ENCODE results near the gene ZNF407. TPM values are rescaled to one million over a fixed set of nuclear protein-coding genes. Genes with fewer than 3 reads are reported as not detected.

Gene ZNF407
- total and polyA plus RNA-seq, 7 donors = 2.4 to 10.2 (median 7.9) TPM

DNA sequence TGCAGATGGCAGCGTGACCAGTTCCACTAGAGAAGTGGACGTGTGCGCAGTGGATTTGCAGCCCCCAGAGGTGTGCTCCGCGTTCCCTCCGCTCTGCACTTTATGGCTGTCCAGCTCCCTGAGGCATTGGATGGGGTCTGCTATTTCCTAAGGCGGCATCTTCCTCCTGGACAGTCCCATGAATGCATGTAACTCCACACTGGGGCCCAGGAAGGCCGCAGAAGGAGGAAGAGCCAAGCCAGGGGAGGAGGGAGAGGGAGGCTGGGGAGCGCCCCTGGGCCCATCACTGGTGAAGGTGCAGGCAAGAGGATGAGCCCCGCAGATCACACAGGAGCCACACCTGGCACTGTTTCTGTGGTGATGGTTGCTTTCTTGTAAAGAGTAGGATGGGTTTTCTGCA lies 512.1 kb downstream of the ZNF407 start:
- no peak overlapping the region for H3K4me3 ChIP-seq
- no peaks in the 10 kb centered on the region for H3K9me3 ChIP-seq
- H3K27me3 ChIP-seq (ENCODE audit: insufficient read depth in 3 of 3, low read length in 2 of 3) = no peaks in the 10 kb centered on the region
- H3K36me3 ChIP-seq (ENCODE audit: insufficient read depth in 1 of 2, low read depth in 1 of 2) = no peaks in the 10 kb centered on the region
- H3K4me1 ChIP-seq = no peaks in the 10 kb centered on the region
- intact Hi-C loops (cut with DNase I) = no loop called here
- no peak for DNase-seq
- H3K27ac ChIP-seq = no peak overlapping the region
- no peak for ATAC-seq
- WGBS, 3 donors = 87 to 93% (median 91%) methylated on average over 10 of the region's 10 CpGs
- TF ChIP-seq, protein P1, sequence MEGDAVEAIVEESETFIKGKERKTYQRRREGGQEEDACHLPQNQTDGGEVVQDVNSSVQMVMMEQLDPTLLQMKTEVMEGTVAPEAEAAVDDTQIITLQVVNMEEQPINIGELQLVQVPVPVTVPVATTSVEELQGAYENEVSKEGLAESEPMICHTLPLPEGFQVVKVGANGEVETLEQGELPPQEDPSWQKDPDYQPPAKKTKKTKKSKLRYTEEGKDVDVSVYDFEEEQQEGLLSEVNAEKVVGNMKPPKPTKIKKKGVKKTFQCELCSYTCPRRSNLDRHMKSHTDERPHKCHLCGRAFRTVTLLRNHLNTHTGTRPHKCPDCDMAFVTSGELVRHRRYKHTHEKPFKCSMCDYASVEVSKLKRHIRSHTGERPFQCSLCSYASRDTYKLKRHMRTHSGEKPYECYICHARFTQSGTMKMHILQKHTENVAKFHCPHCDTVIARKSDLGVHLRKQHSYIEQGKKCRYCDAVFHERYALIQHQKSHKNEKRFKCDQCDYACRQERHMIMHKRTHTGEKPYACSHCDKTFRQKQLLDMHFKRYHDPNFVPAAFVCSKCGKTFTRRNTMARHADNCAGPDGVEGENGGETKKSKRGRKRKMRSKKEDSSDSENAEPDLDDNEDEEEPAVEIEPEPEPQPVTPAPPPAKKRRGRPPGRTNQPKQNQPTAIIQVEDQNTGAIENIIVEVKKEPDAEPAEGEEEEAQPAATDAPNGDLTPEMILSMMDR (IDR thresholded peaks at IDR 0.05) = no peak

DNA sequence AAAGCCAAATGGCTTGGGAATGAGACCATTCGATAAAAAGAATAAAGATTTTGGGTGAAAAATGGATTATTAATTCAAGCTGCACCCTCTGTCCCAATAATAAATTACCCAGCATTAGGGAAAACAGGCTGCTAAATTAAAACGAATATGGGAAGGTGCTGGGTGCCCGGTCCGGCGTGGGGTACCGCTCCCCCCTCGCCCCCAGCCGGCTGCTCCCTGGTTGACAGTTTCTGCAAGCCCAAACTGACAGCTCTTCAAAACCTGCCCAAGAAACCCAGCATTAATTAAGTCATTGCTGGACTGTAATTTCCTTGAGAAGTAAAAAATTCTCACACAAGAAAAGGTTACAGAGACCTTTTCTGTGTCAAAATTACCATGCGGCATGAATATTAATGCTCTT lies 512.6 kb downstream of the ZNF407 start:
- intact Hi-C loops (cut with DNase I) = no loop called here
- no peak overlapping the region for H3K4me3 ChIP-seq
- H3K27ac ChIP-seq = no peak overlapping the region
- no peaks in the 10 kb centered on the region for H3K27me3 ChIP-seq (ENCODE audit: insufficient read depth in 3 of 3, low read length in 2 of 3)
- H3K4me1 ChIP-seq = no peaks in the 10 kb centered on the region
- no peaks in the 10 kb centered on the region for H3K36me3 ChIP-seq (ENCODE audit: insufficient read depth in 1 of 2, low read depth in 1 of 2)
- no peaks in the 10 kb centered on the region for H3K9me3 ChIP-seq
- TF ChIP-seq, protein P1 (IDR thresholded peaks at IDR 0.05) = no peak
- WGBS, 3 donors = 88 to 89% (median 88%) methylated on average over 9 of the region's 9 CpGs
- ATAC-seq (no peak), DNase-seq (no peak)

DNA sequence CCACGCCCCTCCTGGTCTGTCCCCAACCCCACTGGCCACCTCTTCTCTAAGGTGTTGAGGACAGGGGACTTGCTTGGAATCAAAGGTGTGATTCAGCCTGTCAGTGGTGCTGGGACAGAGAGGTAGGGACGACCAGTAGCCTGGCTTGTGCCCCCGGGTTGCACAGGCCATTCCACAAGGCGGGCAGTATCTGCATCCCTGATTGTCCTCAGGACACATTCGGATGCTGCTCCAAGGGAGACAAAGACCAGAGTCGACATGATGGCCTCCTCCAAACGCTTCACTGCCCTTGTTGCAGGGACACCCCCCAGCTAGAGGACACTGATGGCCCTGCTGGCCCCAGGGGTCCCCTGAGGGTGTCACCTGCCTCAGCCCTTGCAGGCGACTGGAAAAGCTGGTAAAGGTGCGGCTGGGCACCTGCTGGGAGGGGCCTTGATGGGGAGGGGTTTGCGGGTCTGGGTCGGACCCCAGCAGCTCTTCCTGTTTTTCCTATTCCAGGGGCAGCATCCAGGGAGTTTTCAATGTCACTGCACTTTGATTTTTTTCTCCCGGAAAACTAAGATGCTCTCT lies 513.3 kb downstream of the ZNF407 start:
- intact Hi-C loops (cut with DNase I) = no loop called here
- Histone ChIP-seq H3K27me3 (ENCODE audit: insufficient read depth in 3 of 3, low read length in 2 of 3) (no peaks in the 10 kb centered on the region), H3K4me1 (no peaks in the 10 kb centered on the region), H3K36me3 (ENCODE audit: insufficient read depth in 1 of 2, low read depth in 1 of 2) (no peaks in the 10 kb centered on the region), H3K27ac (no peak overlapping the region), H3K9me3 (no peaks in the 10 kb centered on the region), H3K4me3 (no peak overlapping the region)
- DNase-seq (no peak), ATAC-seq (no peak)
- WGBS, 3 donors = 79 to 83% (median 82%) methylated on average over 12 of the region's 12 CpGs
- TF ChIP-seq, protein P1 (IDR thresholded peaks at IDR 0.05) = no peak

DNA sequence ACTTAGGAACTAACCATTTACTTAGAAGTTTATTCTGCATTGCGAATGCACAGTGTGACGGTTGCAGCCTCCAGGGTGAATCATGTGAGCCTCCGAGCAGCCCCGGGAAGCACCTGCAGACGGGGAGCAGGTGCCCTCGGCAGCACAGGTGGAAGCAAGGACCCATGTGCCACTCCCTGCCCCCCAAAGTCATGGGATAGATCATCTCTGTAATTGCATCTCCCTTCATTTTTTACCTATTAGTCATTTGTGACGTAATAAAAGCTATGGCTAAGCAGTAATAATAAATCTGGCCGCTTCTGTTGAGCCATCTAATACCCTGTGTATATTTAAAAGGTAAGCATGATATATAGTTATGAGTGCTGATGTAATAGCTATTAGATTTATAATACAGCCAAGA lies 514.1 kb downstream of the ZNF407 start:
- DNase-seq = no peak

More for the DNA sequence above, 514.1 kb downstream of the ZNF407 start:
- TF ChIP-seq, protein P1 (IDR thresholded peaks at IDR 0.05) = no peak
- no peak overlapping the region for H3K4me3 ChIP-seq
- H3K4me1 ChIP-seq = no peaks in the 10 kb centered on the region
- no peaks in the 10 kb centered on the region for H3K36me3 ChIP-seq (ENCODE audit: insufficient read depth in 1 of 2, low read depth in 1 of 2)
- intact Hi-C loops (cut with DNase I) = no loop called here
- no peak for ATAC-seq
- no peaks in the 10 kb centered on the region for H3K27me3 ChIP-seq (ENCODE audit: insufficient read depth in 3 of 3, low read length in 2 of 3)
- no peaks in the 10 kb centered on the region for H3K9me3 ChIP-seq
- H3K27ac ChIP-seq = no peak overlapping the region
- WGBS, 3 donors = 63 to 68% (median 65%) methylated on average over 8 of the region's 8 CpGs

All from psoas muscle (tissue), 8 donors.